OCI-LY7 (cell line): Measurements from ENCODE around the gene VASH1. TPM values are rescaled to one million over a fixed set of nuclear protein-coding genes. Genes with fewer than 3 reads are reported as not detected.
"Not testable (repeated sequence)": the region's sequence is repeated elsewhere in the genome, so short reads cannot be mapped to it uniquely, and the experiment has no call there.

ENCODE experiments used
- BruUV-seq: library from RNA; stranded (reverse); fragments of 400-500 nt; replicated peaks from 2 replicates; lab custom pipeline; 2021; lab: Mats Ljungman, UMichigan
- CTCF ChIA-PET: fragments of 300-600 bp; sonication (Branson Sonifier 250); formaldehyde crosslinking; loops from one replicate; lab custom pipeline; 2022; ENCODE audit warnings: antibody characterized with exemption; ENCODE audit not compliant: unreplicated experiment; lab: Charles Lee
- POLR2A ChIA-PET: fragments of 300-600 bp; sonication (Branson Sonifier 250); formaldehyde crosslinking; loops from one replicate; lab custom pipeline; 2022; ENCODE audit warnings: antibody characterized with exemption; lab: Charles Lee
- DNase-seq: peaks from one replicate; pipeline ENCODE4 v3.0.0-alpha.2; 2015; ENCODE audit warnings: low spot score
- H2AFZ ChIP-seq: fragments of 200-600 bp; sonication (generic), shearing (Covaris generic); 2 replicates; pipeline ENCODE4 v1.6.1; 2014; ENCODE audit warnings: mild to moderate bottlenecking, antibody characterized with exemption, low read length, moderate library complexity
- H3K27ac ChIP-seq: fragments of 200-600 bp; sonication (generic); 2 replicates; pipeline ENCODE4 v1.5.1; 2014; ENCODE audit warnings: mixed run types, low read depth, mild to moderate bottlenecking, moderate library complexity, low read length, inconsistent platforms; ENCODE audit not compliant: poor library complexity, severe bottlenecking
- H3K36me3 ChIP-seq: fragments of 200-600 bp; sonication (generic); 2 replicates; pipeline ENCODE4 v1.6.1; 2014; ENCODE audit warnings: mild to moderate bottlenecking, antibody characterized with exemption, low read length, moderate library complexity, mixed read lengths; ENCODE audit not compliant: insufficient read depth
- H3K4me1 ChIP-seq: fragments of 200-600 bp; sonication (generic); 2 replicates; pipeline ENCODE4 v1.5.1; 2014; ENCODE audit warnings: mild to moderate bottlenecking, low read length; ENCODE audit not compliant: insufficient read depth, poor library complexity, severe bottlenecking
- H3K4me2 ChIP-seq: fragments of 200-600 bp; sonication (generic); 2 replicates; pipeline ENCODE4 v1.6.1; 2014; ENCODE audit warnings: mild to moderate bottlenecking, low read length
- H3K4me3 ChIP-seq: fragments of 200-600 bp; sonication (generic); 2 replicates; pipeline ENCODE4 v1.5.1; 2014; ENCODE audit warnings: mild to moderate bottlenecking, low read depth, low read length; ENCODE audit not compliant: poor library complexity, severe bottlenecking
- H3K79me2 ChIP-seq: fragments of 200-600 bp; sonication (generic); 2 replicates; pipeline ENCODE4 v1.6.1; 2016; ENCODE audit warnings: low read depth, mild to moderate bottlenecking, low read length, moderate library complexity, mixed read lengths; ENCODE audit not compliant: insufficient read depth
- H3K9me2 ChIP-seq: fragments of 200-600 bp; sonication (generic); 2 replicates; pipeline ENCODE4 v1.6.1; 2016; ENCODE audit warnings: mild to moderate bottlenecking, low read length, mixed read lengths; ENCODE audit not compliant: insufficient read depth
- H3K9me3 ChIP-seq: fragments of 200-600 bp; sonication (generic); 2 replicates; pipeline ENCODE4 v1.6.1; 2014; ENCODE audit warnings: mild to moderate bottlenecking, mixed run types, low read length, mixed read lengths
- H4K20me1 ChIP-seq: fragments of 200-600 bp; sonication (generic); 2 replicates; pipeline ENCODE4 v1.6.1; 2014; ENCODE audit warnings: mild to moderate bottlenecking, antibody characterized with exemption, low read length, moderate library complexity, mixed read lengths; ENCODE audit not compliant: insufficient read depth
- EZH2phosphoT487 ChIP-seq: fragments of 200-600 bp; sonication (generic); IDR thresholded peaks from 2 replicates; pipeline ENCODE4 v1.6.1; 2018; ENCODE audit warnings: low read depth, borderline replicate concordance, mild to moderate bottlenecking, mixed run types, antibody characterized with exemption, low read length, moderate library complexity, mixed read lengths
- intact Hi-C: fragments of 100-400 bp; cut with micrococcal nuclease; formaldehyde crosslinking; loops from one replicate; pipeline ENCODE4 v1.10.0; 2022; ENCODE audit not compliant: unreplicated experiment
- total RNA-seq, 2 experiments: library from RNA; depleted of rRNA in 1 of 2; stranded (reverse); fragments of >200 nt in 1 of 2; shearing (Covaris generic) in 1 of 2; gene quantifications; 2 replicates each; pipeline ENCODE4 v1.2.3, GENCODE V29; 2014 to 2022
- TF ChIP-seq, protein P1 (sequence below): fragments of 200-600 bp; sonication (generic); conservative IDR thresholded peaks from 2 replicates; pipeline ENCODE4 v1.5.1; 2014; ENCODE audit warnings: mild to moderate bottlenecking, antibody characterized with exemption, low read length, moderate library complexity, mixed read lengths

Gene VASH1
- total RNA-seq, 2 experiments from 2014 or later, result not detected

DNA sequence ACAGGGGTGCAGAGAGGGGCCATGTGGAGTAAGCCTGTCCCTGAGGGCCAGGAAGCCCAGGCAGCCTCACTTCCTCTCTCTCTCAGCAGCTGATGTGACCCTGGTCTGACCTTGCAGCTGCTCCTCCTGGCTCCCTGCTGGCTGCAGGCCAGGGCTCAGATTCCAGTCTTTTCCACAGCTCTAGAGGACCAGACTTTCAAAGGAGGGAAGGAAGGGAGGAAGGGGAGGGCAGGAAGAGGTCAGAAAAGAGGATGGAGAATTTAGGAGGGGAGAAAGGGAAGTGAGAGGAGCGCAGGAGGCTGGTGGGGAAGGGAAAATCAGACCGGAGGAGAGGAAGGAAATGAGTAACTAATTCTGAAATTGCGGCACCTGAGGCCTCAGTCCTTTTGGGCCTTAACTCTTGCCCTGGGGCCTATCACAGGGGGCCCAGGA, 40.9 kb upstream of the VASH1 start:
- POLR2A ChIA-PET, result interaction anchor here (0.6 to 1.6 kb wide), 7 partner anchors 8 to 1713 kb away, joined by 3 to 7 read pairs (median 3); partner anchors contain the start of gene ANGEL1
- intact Hi-C loops, result loop anchor here (10.0 kb wide), 1 partner anchor 374 kb away; the partner anchor contains the start of gene CIPC
- H3K9me2 ChIP-seq, result no peaks in the 10 kb centered on the region
- no TSS peak for BruUV-seq
- no peaks in the 10 kb centered on the region for H3K79me2 ChIP-seq
- H3K4me2 ChIP-seq, result peak overlapping the region; percentile 45
- peak; percentile 61 for DNase-seq
- H4K20me1 ChIP-seq, result no peaks in the 10 kb centered on the region
- CTCF ChIA-PET, result no interaction called here
- peak overlapping the region; percentile 84 for H2AFZ ChIP-seq
- no peak overlapping the region for H3K4me3 ChIP-seq
- TF ChIP-seq, protein P1, sequence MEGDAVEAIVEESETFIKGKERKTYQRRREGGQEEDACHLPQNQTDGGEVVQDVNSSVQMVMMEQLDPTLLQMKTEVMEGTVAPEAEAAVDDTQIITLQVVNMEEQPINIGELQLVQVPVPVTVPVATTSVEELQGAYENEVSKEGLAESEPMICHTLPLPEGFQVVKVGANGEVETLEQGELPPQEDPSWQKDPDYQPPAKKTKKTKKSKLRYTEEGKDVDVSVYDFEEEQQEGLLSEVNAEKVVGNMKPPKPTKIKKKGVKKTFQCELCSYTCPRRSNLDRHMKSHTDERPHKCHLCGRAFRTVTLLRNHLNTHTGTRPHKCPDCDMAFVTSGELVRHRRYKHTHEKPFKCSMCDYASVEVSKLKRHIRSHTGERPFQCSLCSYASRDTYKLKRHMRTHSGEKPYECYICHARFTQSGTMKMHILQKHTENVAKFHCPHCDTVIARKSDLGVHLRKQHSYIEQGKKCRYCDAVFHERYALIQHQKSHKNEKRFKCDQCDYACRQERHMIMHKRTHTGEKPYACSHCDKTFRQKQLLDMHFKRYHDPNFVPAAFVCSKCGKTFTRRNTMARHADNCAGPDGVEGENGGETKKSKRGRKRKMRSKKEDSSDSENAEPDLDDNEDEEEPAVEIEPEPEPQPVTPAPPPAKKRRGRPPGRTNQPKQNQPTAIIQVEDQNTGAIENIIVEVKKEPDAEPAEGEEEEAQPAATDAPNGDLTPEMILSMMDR, result no peak
- TF ChIP-seq EZH2phosphoT487, result no peak
- no peaks in the 10 kb centered on the region for H3K9me3 ChIP-seq
- H3K4me1 ChIP-seq, result peaks cover 36% of the 10 kb centered on the region
- H3K36me3 ChIP-seq, result no peaks in the 10 kb centered on the region
- H3K27ac ChIP-seq, result peak overlapping the region; percentile 64

DNA sequence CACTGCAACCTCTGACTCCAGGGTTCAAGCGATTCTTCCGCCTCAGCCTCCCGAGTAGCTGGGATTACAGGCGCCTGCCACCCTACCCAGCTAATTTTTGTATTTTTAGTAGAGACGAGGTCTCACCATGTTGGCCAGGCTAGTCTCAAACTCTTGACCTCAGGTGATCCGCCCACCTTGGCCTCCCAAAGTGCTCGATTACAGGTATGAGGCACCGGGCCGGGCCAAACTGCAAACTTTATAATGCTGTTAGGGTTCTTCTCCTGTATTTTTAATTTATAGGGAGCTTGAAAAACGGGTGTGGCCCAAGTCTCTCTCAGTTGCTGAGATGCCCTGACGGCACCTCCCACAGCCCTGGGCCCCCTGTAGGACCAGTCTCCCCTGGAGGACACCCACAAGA, 39.8 kb upstream of the VASH1 start:
- POLR2A ChIA-PET, result interaction anchor here (0.5 to 1.6 kb wide), 3 partner anchors 9 to 89 kb away, joined by 3 read pairs; no protein-coding TSS in a partner anchor
- H3K4me3 ChIP-seq, H3K9me3 ChIP-seq, DNase-seq, H2AFZ ChIP-seq, H3K79me2 ChIP-seq, H3K9me2 ChIP-seq, BruUV-seq, H3K4me2 ChIP-seq, CTCF ChIA-PET, H4K20me1 ChIP-seq, H3K36me3 ChIP-seq: not testable (repeated sequence)
- Histone ChIP-seq H3K27ac (peak overlapping the region; percentile 64), H3K4me1 (peaks cover 36% of the 10 kb centered on the region)
- intact Hi-C loops, result loop anchor here (10.0 kb wide), 1 partner anchor 373 kb away; the partner anchor contains the start of gene CIPC

DNA sequence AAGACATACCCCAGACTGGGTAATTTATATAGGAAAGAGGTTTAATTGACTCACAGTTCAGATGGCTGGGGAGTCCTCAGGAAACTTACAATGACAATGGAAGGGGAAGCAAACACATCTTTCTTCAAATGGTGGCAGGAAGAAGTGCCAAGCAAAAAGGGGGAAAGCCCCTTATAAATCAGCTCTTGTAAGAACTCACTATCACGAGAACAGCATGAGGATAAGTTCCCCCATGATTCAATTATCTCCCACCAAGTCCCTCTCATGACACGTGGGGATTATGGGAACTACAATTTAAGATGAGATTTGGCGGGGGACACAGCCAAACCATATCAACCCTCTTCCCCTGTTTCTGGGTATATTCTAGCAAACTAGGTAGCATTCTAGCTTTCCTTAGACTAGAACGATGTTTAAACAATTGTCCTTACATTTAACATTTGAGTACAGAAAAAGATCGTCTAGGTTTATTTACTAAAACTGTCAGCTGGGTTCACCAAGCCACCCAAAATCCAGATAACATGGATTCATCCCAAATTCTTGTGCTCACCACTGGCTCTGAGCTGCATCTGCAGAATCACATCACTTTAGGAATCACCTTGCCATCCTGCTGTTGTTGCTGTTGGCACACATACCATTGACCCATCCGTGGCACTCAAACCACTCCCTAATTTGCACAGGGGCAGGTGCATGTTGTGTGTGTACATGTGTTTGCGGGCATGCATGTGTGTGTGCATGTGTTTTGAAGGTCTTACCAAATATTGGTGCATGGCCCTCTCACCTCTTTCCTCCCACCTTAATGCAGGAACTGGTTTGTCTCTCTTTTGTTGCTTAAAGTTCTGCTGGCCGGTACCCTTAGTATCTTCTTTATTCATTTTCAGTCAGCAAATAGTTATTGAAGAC, 36.4 kb upstream of the VASH1 start:
- POLR2A ChIA-PET, result interaction anchor here (0.7 kb wide), 1 partner anchor 14 kb away, joined by 3 read pairs; no protein-coding TSS in a partner anchor
- Histone ChIP-seq H3K4me2 (no peak overlapping the region), H3K9me3 (no peaks in the 10 kb centered on the region), H3K79me2 (no peaks in the 10 kb centered on the region), H3K9me2 (no peaks in the 10 kb centered on the region), H3K27ac (no peak overlapping the region), H4K20me1 (no peaks in the 10 kb centered on the region), H2AFZ (no peak overlapping the region), H3K36me3 (no peaks in the 10 kb centered on the region), H3K4me3 (no peak overlapping the region), H3K4me1 (peaks cover 54% of the 10 kb centered on the region)
- DNase-seq, result no peak
- TF ChIP-seq, protein P1, result no peak
- no peak for TF ChIP-seq EZH2phosphoT487
- CTCF ChIA-PET, result no interaction called here
- no TSS peak for BruUV-seq
- intact Hi-C loops, result loop anchor here (10.0 kb wide), 1 partner anchor 370 kb away; the partner anchor contains the start of gene CIPC
